Peyer's patch (tissue), 4 donors: ENCODE data around the gene PML.
"Not testable (repeated sequence)": the region's sequence is repeated elsewhere in the genome, so short reads cannot be mapped to it uniquely, and the experiment has no call there.

Experiments
- POLR2A ChIP-seq, 2 donors: fragments of 450-650 bp; IDR thresholded peaks; one replicate each; pipeline ENCODE4 v1.5.1; 2017; ENCODE audit warnings: antibody characterized with exemption in 2 of 2, mild to moderate bottlenecking in 2 of 2, moderate library complexity in 2 of 2
- TF ChIP-seq, protein P1 (sequence below), 6 experiments: fragments of 450-650 bp in 4 of 6; fragments of 200-600 bp in 2 of 6; sonication (generic) in 1 of 6; IDR thresholded peaks; one replicate each; pipeline ENCODE4 v1.5.1; 2017 to 2019; ENCODE audit warnings: antibody characterized with exemption in 6 of 6, mild to moderate bottlenecking in 3 of 6, moderate library complexity in 1 of 6

DNA sequence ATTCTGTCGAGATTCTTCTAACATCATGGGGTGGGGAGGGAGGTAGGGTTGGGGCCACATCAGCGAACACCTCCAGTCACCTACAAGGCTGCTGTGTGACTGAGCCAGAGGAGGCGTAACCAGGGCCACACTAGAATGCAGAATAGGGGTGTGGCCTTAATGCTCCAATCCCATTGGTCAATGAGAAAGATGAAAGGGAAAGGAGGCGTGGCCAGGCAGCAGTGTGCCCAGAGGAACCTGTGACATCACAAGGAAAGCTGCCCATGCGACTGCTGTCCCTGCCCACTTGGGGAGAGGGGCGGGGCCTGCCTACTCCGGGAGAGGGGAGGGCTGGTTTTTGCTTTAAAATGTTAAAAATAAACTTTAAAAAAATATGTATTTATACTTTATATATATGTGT is 87.9 kb downstream of the PML start, which contains the start of gene GOLGA6A:
- TF ChIP-seq, protein P1, sequence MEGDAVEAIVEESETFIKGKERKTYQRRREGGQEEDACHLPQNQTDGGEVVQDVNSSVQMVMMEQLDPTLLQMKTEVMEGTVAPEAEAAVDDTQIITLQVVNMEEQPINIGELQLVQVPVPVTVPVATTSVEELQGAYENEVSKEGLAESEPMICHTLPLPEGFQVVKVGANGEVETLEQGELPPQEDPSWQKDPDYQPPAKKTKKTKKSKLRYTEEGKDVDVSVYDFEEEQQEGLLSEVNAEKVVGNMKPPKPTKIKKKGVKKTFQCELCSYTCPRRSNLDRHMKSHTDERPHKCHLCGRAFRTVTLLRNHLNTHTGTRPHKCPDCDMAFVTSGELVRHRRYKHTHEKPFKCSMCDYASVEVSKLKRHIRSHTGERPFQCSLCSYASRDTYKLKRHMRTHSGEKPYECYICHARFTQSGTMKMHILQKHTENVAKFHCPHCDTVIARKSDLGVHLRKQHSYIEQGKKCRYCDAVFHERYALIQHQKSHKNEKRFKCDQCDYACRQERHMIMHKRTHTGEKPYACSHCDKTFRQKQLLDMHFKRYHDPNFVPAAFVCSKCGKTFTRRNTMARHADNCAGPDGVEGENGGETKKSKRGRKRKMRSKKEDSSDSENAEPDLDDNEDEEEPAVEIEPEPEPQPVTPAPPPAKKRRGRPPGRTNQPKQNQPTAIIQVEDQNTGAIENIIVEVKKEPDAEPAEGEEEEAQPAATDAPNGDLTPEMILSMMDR (IDR thresholded peaks at IDR 0.05) = not testable (repeated sequence)
- not testable (repeated sequence) for TF ChIP-seq POLR2A (IDR thresholded peaks at IDR 0.05)
